Psoas muscle (tissue), 8 donors: ENCODE data around the gene FANCD2. TPM values are rescaled to one million over a fixed set of nuclear protein-coding genes. Genes with fewer than 3 reads are reported as not detected.

Source experiments
- ATAC-seq, 4 donors: fragments of 200-7000 bp; cut with Tn5 transposase; one replicate each; pipeline ENCODE4 v1.9.1; 2020; ENCODE audit warnings: moderate library complexity in 3 of 4, mild to moderate bottlenecking in 2 of 4
- DNase-seq, 2 donors: peaks; one replicate each; pipeline ENCODE4 v3.0.0-alpha.2; 2020
- H3K27ac ChIP-seq: fragments of 200-600 bp; one replicate; pipeline ENCODE4 v1.8.0; 2022
- H3K27me3 ChIP-seq, 3 donors: fragments of 200-600 bp in 1 of 3; one replicate each; pipeline versions ENCODE4 v1.6.1 to v1.8.0; 2013 to 2022; ENCODE audit warnings: low read length in 2 of 3, mild to moderate bottlenecking in 2 of 3, moderate library complexity in 1 of 3; ENCODE audit not compliant: insufficient read depth in 3 of 3
- H3K36me3 ChIP-seq, 2 donors: fragments of 200-600 bp in 1 of 2; one replicate each; pipeline versions ENCODE4 v1.6.1 to v1.8.0; 2013 to 2022; ENCODE audit warnings: low read depth in 1 of 2, mild to moderate bottlenecking in 1 of 2, moderate library complexity in 1 of 2; ENCODE audit not compliant: insufficient read depth in 1 of 2
- H3K4me1 ChIP-seq: fragments of 200-600 bp; one replicate; pipeline ENCODE4 v1.8.0; 2022
- H3K4me3 ChIP-seq: fragments of 200-600 bp; one replicate; pipeline ENCODE4 v1.8.0; 2022; ENCODE audit warnings: mild to moderate bottlenecking
- H3K9me3 ChIP-seq: fragments of 200-600 bp; one replicate; pipeline ENCODE4 v1.8.0; 2022
- WGBS, 3 donors: extraction: QIAGEN DNeasy Blood & Tissue Kit; methylation state at CpG; one replicate each; pipeline versions ENCODE4 v1.1.6 to v1.1.7; 2013; 5-methylcytosine and 5-hydroxymethylcytosine counted together
- intact Hi-C, 2 donors: fragments of 100-400 bp; cut with DNase I; formaldehyde crosslinking; loops; one replicate each; pipeline versions ENCODE4 v1.11.0 to v1.14.2; 2022
- long read RNA-seq, 2 donors: library from polyadenylated mRNA; unstranded; transcript quantifications; one replicate each; pipeline ENCODE4 v2.0.0, GENCODE V29; 2021
- polyA plus RNA-seq, 3 donors: library from polyadenylated mRNA; stranded (reverse); fragments of 200-250 nt; gene quantifications; one replicate each; pipeline ENCODE4 v1.2.3, GENCODE V29; 2013
- total RNA-seq, 4 donors: library from RNA; stranded (reverse); fragmentation: NEBNext Ultra II Directional in 2 of 4; extraction: Animal tissue kit (Norgen Biotek cat#: 25700) in 2 of 4; gene quantifications; one replicate each; pipeline versions ENCODE4 v1.2.1 to v1.2.4, GENCODE V29; 2021 to 2023
- TF ChIP-seq, protein P1 (sequence below): fragments of 200-600 bp; IDR thresholded peaks from one replicate; pipeline ENCODE4 v1.8.0; 2022; ENCODE audit warnings: antibody characterized with exemption
- donor health status: healthy with polysubstance abuse.
- donor health status: DM: no; HTN: no; CAD: no; lungs with moderate emphysema.
- donor health status: Bipolar disorder and iron deficiency.
- donor health status: healthy.
- donor health status: DM: yes; HTN: yes; CAD: no.
- donor health status: DM: no; HTN: no; CAD: no.
- donor health status: DM: no; HTN: no; CAD: no.
- donor health status: DM: yes; HTN: yes; CAD: no.

FANCD2 gene
- 1 to 10 TPM in 1 of 4 donors, under 1 TPM in 3; 0.39 to 1.0 (median 0.75) TPM for total RNA-seq
- polyA plus RNA-seq = 1 to 10 TPM in 1 of 3 donors, under 1 TPM in 2; 0.08 to 1.0 (median 0.47) TPM
- long read RNA-seq, donor 1 = 0 reads
- long read RNA-seq, donor 2 = 0 reads

DNA sequence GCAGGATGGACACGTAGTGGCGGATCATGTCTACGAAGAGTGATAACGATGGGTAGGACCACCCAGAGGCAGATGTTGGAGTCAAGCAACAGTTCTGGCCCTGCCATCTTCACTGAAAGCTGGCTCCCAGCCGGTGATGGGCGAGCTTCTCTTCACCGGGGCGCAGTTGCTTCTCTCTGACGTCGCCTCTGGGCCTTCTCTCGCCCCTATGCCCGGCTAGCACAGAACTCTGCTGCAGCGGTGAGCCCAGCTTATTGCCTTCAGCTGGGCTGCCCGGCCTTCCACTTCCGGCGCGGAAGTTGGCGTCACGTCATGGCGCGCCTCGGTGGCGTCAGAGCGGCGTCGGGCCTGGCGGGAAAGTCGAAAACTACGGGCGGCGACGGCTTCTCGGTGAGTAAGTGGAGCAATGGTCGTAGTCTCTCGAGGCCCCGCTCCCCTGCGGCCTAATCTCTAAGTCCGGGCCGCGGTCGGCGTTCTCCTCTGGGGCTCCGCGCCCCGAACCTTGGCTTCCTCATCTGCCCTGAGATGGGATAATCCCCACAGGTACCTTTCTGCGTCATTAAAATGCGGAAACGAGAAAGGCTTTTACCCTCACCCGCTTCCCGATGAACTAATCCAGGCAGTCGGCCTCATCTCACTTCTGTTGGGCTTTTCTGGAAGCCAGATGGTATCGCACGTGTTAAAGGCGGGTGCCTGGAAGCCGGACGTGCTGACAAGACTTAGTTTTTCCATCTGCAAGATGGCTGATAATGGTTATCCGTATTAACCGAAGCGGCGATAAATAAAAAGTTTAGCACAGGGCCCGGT lies at the start of gene FANCD2:
FANCD2 (plus strand) TSS at position 354 of the 807 bp plus-strand sequence. CDS start 2,221 bp downstream, outside the sequence.
- H3K4me3 ChIP-seq = peak within 1 kb of the TSS; percentile 78
- H3K36me3 ChIP-seq = peaks cover 0 to 27% of the 10 kb centered on the region in 2 donors
- no peaks in the 10 kb centered on the region for H3K27me3 ChIP-seq
- TF ChIP-seq, protein P1, sequence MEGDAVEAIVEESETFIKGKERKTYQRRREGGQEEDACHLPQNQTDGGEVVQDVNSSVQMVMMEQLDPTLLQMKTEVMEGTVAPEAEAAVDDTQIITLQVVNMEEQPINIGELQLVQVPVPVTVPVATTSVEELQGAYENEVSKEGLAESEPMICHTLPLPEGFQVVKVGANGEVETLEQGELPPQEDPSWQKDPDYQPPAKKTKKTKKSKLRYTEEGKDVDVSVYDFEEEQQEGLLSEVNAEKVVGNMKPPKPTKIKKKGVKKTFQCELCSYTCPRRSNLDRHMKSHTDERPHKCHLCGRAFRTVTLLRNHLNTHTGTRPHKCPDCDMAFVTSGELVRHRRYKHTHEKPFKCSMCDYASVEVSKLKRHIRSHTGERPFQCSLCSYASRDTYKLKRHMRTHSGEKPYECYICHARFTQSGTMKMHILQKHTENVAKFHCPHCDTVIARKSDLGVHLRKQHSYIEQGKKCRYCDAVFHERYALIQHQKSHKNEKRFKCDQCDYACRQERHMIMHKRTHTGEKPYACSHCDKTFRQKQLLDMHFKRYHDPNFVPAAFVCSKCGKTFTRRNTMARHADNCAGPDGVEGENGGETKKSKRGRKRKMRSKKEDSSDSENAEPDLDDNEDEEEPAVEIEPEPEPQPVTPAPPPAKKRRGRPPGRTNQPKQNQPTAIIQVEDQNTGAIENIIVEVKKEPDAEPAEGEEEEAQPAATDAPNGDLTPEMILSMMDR = no peak
- no peaks in the 10 kb centered on the region for H3K9me3 ChIP-seq
- peaks cover 21% of the 10 kb centered on the region for H3K4me1 ChIP-seq
- DNase-seq (peak; percentile 89 to 95), ATAC-seq (peak; percentile 95 to 99 (median 96))
- 0 to 1% (median 0%) methylated on average over 61 of the region's 61 CpGs for WGBS, 3 donors
- peak within 1 kb of the TSS; percentile 72 for H3K27ac ChIP-seq
- intact Hi-C loops = loop anchor here (5.0 to 10.0 kb wide), 3 partner anchors 91 to 299 kb away; partner anchors contain the start of genes BRK1 (in 2 of the 2) and SEC13 (in 1 of the 2)

DNA sequence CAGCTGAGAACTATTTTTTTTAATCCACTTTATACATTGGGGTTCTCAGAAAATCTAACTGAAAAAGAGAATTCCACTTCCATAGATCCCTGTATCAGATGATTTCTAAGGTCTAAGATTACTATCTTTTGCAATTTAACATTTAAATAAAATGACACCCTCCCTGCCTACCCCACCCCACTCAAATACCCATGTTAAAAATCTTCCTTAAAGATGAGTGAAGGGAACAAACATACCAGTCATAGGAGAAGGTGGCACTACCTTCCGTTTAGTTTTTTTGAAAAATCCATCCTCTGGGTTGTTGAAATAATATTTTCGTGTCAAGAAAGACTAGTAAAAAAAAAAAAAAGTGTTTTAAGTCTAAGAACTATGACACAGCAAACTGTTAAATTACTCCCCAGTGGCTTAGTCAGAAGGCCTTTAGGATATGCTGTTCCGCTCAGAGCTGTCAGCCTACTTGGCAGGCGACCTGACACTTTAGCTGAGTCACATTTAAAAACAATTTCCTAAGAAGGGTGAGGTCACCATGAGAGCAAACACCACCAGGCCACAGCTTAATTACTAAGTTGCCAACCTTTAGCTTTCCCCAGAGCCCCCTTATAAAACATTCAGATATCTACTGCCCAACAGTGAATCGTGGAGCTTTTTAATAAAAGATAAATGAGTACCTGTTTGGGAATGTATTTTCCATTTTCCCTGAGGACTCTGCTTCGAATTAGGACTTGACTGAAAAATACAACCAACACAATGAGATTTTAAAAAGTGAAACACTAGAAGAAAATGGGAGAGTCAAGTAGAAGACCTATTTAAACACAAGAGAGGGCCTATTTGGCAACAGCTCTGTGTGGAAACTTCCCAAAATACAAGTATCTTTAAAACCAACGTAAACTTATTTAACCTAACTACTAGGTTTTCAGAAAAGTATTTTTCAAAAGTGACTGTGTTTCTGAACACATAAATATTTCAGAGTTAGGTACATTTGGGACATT lies 49.2 kb upstream of the FANCD2 start:
- DNase-seq = peak; percentile 81 to 88
- Histone ChIP-seq H3K4me3 (peak overlapping the region; percentile 62), H3K4me1 (peaks cover 39% of the 10 kb centered on the region), H3K9me3 (no peaks in the 10 kb centered on the region), H3K36me3 (peaks cover 7 to 66% of the 10 kb centered on the region in 2 donors), H3K27ac (peak overlapping the region; percentile 91), H3K27me3 (no peaks in the 10 kb centered on the region)
- ATAC-seq = peak; percentile 93 to 96 (median 96)
- TF ChIP-seq, protein P1 = no peak
- intact Hi-C loops = loop anchor here in 1 of 2 donors (1.0 kb wide), 1 partner anchor 44 kb away; the partner anchor contains the start of gene CRELD1
- 12 to 23% (median 15%) methylated on average over 7 of the region's 7 CpGs for WGBS, 3 donors

DNA sequence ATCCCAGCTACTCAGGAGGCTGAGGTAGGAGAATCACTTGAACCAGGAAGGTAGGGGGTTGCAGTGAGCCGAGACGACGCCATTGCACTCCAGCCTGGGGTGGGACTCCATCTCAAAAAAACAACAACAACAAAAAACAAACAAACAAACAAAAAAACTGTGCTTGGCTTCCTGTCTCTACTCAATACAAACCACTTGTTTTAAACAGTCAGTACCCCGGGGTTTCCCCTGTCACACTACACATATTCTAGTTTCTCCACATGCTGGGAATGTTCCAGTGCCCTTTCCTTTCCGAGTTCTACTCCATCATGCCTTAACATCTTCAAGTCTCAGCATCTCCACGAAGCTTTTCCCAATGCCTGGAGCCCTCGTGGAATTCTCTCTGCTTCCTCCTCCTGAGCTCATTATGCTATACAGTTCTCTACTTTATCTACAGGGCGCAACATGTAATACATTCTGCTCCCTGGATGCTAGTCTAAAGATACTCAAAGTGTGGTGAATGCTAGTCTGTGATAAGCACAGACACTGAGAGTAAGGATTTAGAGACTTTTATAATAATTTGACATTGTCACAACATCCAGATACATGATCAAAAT lies 47.4 kb upstream of the FANCD2 start:
- ATAC-seq = no peak
- DNase-seq = no peak
- TF ChIP-seq, protein P1 = no peak
- peak overlapping the region; percentile 91 for H3K27ac ChIP-seq
- H3K27me3 ChIP-seq = no peaks in the 10 kb centered on the region
- no peaks in the 10 kb centered on the region for H3K9me3 ChIP-seq
- H3K36me3 ChIP-seq = peaks cover 7 to 59% of the 10 kb centered on the region in 2 donors
- intact Hi-C loops = no loop called here
- WGBS, 3 donors = 80 to 87% (median 81%) methylated on average over 8 of the region's 8 CpGs
- peaks cover 49% of the 10 kb centered on the region for H3K4me1 ChIP-seq
- no peak overlapping the region for H3K4me3 ChIP-seq

DNA sequence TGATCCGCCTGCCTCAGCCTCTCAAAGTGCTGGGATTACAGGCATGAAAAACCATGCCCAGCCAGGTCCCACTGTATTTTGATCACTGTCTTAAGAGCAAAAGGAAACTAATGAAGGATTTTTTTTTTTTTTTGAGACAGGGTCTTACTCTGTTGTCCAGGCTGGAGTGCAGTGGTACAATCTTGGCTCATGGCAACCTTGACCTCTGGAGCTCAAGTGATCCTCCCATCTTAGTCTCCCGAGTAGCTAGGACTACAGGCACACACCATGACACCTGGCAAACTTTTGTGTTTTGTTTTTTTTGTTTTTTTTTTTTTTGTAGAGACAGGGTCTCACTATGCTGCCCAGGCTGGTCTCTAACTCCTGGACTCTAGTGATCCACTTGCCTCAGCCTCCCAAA lies 46.0 kb upstream of the FANCD2 start:
- TF ChIP-seq, protein P1 = no peak
- ATAC-seq (no peak), DNase-seq (no peak)
- peaks cover 0 to 59% of the 10 kb centered on the region in 2 donors for H3K36me3 ChIP-seq
- H3K27me3 ChIP-seq = no peaks in the 10 kb centered on the region
- 66 to 94% (median 77%) methylated on average over 2 of the region's 2 CpGs for WGBS, 3 donors
- H3K4me3 ChIP-seq = no peak overlapping the region
- intact Hi-C loops = no loop called here
- no peaks in the 10 kb centered on the region for H3K9me3 ChIP-seq
- H3K4me1 ChIP-seq = peaks cover 58% of the 10 kb centered on the region
- H3K27ac ChIP-seq = peak overlapping the region; percentile 91
